ENCODE results near the gene GLB1L3.
A peak's percentile ranks its signal among the peaks of the same experiment; 100 is the strongest.
"Not testable (repeated sequence)": the region's sequence is repeated elsewhere in the genome, so short reads cannot be mapped to it uniquely, and the experiment has no call there.

GLB1L3 gene

DNA sequence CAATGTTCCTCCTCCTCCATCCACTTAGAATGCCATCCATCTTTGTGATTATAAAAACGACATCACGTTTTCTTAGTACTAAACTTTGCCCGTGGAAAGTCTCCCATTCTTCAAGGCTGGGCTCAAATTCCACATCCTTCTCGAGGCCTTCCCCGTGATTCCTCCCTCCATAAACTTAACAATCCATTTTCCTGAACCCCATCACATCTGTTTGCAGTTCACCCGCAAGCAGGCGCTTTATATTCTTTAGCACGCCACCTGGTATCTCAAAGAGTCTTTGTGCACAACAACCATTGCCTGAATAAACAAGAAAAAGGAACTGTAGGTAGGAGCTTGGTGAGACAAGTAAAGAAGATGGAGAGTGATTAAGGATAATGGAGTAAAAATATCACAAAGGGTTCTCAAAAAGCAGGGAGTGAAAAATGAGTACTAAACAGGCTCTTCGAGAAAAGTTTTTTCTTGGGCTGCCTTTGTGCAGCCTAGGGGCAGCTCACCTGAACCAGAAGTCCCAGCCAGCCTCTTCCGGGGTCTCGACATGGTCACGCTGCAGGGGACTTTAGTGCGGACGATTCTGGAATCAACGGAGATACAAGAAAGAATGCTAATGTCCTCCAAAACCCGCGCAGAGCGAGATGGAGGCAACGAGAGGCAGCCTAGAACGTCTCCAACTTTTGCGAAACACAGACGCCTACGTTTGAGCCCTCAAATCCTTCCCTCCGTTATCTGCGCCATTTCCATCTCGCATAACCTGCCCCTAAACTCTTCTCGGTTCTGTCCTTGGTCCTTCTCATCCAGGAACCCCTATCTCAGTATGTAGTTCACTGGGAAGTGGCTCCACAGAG, 23.6 kb upstream of the GLB1L3 start:
- no peak for DNase-seq (ENCODE audit: low spot score)

DNA sequence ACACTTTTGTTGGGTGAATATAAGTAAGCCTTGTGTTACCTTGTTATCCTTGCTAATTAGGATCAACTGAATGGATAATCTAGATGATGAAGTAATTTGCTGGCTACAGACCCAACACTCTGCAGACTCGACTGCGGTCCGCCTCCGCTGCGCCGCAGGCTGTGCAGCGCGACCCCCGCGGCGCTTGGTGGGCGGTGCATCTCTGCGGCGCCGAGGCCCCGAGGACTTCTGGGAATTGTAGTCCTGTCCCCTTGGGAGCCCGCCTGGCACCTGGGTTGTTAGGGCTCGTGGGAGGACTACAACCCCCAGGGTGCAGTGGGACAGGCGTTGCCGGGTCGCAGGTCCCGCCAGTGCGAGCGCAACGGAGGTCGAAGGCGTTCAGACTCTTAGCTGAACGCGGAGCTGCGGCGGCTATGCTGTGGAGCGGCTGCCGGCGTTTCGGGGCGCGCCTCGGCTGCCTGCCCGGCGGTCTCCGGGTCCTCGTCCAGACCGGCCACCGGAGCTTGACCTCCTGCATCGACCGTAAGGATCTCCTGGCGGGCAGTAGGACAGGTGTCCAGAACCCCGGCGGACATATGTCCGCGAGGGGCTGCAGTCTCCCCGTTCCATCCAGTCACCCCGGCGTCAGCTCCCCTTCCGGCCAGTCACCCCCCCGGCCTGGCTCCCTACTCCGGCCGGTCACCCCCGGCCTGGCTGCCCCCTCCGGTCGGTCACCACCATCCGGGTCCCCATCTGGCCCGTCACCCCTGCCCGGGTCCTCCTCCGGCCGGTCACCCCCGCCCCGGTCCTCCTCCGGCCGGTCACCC, 22.8 kb upstream of the GLB1L3 start, which contains the start of the genes ACAD8 and THYN1:
Gene ACAD8, plus strand, starts transcription at position 381 of the 806 bp plus-strand sequence. Its CDS starts 33 bp downstream, at position 414.
Gene THYN1, minus strand, starts transcription at position 165 of the 806 bp plus-strand sequence. CDS start 470 bp downstream, outside the sequence.
- DNase-seq (ENCODE audit: low spot score) = peak; percentile 96

DNA sequence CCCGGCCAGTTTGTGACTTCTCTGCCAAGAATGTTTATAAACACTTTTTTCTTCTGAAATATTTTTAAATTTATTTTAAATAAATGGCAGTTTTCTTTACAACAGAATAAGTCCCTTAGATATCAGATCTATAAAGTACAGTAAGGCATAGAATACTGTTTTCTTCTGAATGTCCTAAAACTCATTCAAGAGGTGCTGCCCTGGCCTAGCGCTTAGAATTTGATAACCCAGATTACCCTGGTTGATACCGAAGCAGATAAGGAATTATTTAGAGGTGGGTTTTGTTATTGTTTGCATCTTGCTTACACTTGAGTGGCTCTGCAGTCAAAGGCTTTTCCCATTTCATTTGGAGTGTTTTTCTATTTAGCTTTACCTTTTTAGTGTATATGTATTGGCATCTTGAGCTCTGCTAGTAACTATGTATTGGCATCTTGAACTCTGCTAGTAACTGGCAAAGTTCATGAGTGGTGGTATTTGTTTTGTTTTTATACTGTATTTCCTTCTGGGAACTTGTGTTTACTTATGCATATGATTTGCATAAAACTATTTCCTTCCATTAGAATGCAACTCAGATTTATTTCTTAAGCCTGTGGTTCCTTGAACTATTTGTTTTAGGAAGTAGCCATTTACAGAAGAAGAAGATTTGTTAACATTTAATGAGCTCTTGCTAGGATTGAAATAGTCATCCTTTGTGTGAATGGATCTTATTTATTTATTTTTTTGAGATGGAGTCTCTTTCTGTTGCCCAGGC, 21.6 kb upstream of the GLB1L3 start:
- DNase-seq (ENCODE audit: low spot score) = no peak

DNA sequence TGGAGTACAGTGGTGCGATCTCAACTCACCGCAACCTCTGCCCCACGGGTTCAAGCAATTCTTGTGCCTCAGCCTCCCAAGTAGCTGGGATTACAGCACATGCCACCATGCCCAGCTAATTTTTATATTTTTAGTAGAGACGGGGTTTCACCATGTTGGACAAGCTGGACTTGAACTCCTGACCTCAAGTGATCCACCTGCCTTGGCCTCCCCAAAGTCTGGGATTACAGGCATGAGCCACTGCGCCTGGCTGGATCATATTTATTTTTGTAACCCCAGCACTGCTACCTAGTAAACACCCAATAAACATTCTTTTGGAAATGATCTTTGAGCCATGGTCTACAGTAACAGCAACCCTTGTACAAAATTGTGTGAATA, 21.0 kb upstream of the GLB1L3 start:
- not testable (repeated sequence) for DNase-seq (ENCODE audit: low spot score)

DNA sequence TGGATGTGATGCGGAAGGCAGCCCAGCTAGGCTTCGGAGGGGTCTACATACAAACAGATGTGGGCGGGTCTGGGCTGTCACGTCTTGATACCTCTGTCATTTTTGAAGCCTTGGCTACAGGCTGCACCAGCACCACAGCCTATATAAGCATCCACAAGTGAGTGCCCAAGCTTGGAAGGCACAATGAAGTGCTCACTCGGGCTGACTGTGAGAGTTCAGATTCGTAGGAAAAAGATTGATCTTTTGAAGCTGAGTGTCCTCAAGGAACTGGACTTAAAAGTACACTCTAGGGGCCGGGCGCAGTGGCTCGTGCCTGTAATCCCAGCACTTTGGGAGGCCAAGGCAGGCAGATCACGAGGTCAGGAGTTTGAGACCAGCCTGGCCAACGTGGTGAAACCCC, 19.1 kb upstream of the GLB1L3 start:
- no peak for DNase-seq (ENCODE audit: low spot score)

DNA sequence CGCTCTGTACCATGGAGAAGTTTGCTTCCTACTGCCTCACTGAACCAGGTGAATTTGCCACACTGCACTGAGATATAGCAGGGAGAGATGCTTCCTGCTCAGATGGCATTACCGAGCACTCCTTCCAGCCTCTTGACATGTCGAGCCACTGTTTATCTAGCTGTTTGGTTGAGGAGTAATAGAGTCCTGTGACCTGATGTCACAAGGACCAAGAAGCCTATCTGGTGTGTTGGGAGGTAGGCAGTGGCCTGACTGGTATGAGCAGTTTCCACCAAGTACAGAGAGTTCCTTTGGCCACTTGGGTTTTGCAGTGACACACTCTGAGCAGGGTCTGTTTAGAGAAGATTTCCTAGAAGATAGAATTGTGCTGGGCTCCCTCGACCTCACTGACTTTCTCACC, 17.6 kb upstream of the GLB1L3 start:
- no peak for DNase-seq (ENCODE audit: low spot score)

DNA sequence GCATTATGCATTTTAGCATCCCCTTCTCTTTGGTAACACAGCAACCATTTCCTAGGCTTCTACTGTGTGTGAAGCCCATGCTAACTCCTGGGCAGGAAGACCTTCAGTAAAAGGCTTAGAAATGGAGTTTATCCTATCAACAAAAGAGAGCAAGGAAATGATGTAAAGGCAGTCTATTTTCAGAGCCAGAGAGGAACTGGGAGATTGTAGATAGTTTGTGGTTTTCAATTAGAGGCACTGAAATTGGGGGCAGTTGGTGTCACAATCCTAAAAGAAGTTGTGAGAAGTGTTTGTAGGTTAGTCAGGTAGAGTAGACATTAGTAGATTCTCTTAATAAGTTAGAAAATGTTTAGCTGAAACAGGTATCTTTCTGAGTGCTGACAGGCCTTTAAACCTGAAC, 15.7 kb upstream of the GLB1L3 start:
- DNase-seq (ENCODE audit: low spot score) = no peak

DNA sequence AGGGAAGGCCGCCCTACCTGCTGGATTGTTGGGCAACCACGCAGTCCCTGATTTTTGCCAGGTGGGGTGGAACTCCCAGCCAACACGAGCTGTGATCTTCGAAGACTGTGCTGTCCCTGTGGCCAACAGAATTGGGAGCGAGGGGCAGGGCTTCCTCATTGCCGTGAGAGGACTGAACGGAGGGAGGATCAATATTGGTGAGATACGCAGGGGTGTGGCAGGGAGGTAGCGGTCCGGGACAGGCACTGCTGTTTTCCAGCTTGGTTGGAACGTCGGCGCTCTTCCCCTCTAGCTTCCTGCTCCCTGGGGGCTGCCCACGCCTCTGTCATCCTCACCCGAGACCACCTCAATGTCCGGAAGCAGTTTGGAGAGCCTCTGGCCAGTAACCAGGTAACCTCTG, 15.2 kb upstream of the GLB1L3 start:
- no peak for DNase-seq (ENCODE audit: low spot score)

DNA sequence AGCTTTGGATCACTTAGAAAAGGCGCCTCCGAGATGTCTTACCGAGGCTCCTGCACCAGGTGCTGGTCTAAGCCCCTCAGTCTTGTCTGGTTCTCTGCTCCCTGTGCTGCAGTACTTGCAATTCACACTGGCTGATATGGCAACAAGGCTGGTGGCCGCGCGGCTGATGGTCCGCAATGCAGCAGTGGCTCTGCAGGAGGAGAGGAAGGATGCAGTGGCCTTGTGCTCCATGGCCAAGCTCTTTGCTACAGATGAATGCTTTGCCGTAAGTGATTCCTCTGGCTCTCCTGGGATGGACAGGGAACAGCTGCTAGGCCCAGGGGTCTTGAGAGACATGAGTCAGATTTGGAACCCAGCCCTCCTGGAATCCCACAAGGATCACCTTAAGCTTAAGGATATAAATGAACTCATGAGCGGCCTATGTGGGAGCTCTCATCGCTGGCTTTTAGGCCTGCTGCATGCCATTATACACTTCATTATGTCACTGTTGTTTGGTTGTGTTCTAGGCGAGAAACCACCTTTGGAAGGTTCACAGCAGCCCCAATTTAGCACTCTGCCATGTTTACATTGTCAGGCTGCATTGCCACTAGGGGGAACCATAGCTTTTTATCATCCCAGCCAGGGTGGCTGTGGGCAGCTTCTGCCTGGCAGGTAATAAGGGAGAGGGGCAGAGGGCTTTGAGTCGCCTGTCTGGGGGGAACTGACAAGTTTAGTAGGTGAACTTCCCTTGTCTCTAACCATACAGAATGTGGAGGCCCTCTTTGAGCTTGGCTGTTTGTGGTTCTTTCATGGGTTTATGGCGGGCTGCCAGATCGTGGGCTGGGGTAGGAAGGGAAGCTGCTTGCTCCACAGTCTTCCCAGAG, 14.3 kb upstream of the GLB1L3 start:
- peak; percentile 20 for DNase-seq (ENCODE audit: low spot score)

DNA sequence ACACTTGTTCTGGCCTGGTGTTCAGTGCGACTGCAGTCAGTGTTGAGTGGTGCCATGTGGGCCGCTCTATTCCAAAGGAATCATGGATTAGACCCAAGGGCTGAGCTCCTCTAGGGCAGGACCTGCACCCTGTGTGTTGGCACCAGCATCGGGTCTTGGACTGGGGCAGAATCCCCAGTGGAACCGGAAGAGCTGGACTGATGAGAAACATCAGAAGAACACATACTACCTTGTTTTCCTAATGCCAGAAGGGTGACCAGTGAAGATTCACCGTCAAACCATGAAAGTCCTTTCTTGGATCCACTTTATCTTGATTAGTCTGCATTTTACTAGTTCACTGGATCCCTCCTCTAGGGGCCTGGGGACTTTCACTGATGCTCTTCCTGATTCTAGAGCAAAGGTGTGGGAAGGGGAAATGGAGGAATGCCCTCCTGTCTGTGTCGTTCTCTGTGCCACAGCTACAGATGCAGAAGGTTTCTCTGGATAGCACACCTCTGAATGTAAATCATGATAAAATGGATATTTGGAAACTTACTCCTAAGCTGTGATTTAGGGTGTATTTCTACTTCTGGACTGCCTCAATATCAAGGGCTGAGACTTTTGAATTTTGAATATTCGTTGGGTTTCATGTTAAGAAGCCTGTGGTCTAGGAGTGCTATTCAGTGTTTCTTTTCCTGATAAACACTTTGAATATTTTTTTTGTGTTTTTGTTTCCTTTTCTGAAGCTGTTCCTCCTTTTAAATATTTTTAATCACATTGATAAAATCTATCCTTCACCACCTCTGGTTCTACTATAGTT, 11.0 kb upstream of the GLB1L3 start:
- no peak for DNase-seq (ENCODE audit: low spot score)

DNA sequence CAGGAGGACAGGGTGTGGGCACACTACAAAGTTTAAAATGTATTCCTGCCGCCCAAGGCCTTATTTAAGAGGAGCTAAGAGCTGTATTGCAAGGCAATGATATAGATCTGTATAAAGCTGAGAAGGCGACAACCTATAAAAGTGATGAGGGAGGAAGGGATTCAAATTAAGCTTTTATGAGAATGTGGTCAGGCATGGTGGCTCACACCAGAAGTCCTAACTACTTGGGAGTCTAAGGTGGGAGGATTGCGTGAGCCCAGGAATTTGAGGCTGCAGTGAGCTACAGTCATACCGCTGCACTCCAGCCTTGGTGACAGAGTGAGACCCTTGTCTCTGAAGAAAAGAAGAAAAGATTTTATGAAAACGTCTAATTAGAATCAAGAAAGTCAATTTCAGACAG, 9.7 kb upstream of the GLB1L3 start:
- no peak for DNase-seq (ENCODE audit: low spot score)

DNA sequence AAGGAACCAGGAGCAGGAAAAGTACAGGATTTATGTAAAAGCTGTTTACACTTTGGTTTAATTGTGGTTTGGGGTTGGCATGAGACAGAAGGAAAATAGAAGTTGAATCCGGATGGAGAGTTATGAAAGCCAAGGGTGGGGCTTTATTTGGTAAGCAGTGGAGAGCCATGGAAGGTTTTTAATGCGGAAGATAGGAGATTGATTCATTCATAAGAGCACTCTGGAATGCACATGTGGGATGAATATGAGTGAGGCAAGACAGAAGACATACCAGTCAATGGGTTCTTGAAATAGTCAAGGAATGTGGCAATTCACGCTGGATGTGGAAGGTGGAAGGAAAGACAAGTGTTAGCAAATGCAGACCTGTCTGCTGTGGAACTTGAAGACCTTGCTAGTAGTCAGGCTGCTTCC, 9.3 kb upstream of the GLB1L3 start:
- no peak for DNase-seq (ENCODE audit: low spot score)

DNA sequence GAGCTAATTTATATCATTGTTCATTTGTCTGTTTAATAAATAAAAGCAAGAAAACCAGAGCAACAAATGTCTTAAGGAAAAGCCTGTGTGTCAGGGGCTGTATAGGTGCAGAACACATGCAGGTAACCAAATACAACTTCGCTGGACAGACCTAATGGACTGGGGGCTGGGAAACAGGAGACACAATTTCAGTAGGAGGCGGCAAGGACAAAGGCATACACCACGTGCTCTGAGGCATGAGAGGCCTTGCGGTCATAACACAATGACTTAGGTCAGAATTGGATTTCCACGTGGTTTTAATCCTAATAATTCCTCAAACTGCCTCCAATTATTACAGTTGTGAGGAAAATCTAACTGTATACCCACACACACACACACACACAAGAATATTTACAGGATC, 8.7 kb upstream of the GLB1L3 start:
- no peak for DNase-seq (ENCODE audit: low spot score)

DNA sequence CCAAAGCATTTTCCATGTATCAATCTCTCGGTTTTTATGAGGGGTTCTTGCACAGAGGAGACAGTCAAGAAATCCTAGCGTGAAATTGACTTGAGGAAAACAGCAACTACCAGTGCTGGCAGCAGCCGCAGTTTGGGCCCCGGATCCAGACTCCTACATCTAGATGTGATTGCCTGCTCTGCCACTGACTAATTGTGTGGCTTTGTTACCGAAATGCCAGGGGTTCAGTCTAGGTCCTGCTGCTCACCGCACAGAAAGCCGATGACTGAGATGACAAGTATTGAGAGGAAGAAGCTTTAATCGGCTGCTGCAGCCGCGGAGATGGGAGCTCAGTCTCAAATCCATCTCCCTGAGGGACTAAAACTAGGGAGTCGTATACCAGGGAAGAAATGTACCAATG, 8.2 kb upstream of the GLB1L3 start:
- DNase-seq (ENCODE audit: low spot score) = no peak

DNA sequence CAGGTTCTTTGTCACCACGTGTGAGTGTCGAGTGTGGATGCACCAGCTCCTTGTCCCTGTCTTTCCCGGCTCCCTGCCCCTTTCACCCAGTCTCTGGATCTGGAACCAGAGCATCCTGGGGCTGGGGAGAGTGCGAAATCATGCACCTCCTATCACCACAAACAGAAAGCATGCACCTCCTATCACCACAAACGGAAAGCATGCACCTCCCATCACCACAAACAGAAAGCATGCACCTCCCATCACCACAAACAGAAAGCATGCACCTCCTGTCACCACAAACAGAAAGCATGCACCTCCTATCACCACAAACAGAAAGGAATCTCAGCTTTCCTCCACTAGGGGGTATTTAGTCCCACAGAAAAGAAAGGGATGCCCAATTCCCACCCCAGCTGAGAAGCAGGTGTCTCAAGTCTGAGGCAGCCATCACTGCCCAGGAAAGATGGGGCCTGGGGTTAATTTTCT, 5.9 kb upstream of the GLB1L3 start:
- no peak for DNase-seq (ENCODE audit: low spot score)

DNA sequence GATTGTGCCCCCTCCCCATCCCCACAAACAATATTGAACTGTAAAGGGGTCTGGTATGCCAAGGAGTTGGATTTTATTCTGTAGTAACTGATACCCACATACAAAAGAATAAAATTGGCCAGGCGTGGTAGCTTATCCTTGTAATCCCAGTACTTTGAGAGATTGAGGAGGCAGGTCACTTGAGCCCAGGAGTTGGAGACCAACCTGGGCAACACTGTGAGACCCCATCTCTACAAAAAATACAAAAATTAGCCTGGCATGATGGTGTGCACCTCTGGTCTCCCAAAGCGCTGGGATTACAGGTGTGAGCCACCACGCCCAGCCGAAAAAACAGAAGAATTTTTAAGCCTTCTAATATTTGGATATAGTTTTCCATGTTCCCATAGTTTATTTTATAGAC, 4.2 kb upstream of the GLB1L3 start:
- DNase-seq (ENCODE audit: low spot score) = no peak

DNA sequence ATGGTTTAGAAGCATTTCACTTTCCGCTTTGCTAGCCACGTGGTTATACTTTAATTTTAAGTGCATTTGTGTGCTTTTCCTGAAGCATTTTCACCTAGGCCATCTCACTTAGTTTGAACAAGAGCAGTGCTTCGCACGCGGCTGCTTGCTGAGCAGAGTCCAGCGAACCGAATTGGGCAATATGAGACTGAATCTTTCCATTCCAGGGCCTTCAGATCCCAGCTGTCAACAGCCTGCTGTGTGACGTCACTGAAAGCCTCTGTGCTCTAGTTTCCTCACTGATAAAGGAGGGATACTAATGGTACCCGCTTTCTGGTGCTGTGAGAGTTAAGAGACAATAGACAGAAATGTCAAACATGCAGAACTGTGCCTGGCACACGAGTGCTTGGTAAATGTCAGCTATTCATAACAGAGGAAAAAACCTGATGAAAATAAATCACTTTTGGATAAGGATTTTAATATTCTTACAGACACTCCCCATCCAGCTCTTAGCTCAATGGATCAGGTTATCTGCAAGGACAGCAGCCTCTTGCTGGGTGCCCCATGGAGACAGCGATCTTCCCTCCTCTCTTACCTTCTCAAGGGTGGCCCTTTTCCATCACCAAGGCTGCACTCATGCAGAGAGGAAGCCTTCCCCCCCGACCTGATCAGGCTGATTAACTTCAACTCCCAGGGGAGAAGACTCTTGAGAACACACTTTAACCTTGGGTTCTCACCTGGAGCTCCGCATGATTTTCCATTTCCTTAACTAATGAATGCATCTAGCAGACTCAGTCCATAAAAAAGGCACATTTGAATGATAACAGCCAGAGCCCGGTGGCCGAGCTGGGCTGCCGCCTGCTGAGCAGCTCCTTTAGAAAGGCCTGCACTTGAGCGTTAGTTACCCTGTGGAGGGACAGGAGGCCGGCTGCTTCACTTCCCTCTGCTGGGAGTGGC, 3.5 kb upstream of the GLB1L3 start:
- no peak for DNase-seq (ENCODE audit: low spot score)

DNA sequence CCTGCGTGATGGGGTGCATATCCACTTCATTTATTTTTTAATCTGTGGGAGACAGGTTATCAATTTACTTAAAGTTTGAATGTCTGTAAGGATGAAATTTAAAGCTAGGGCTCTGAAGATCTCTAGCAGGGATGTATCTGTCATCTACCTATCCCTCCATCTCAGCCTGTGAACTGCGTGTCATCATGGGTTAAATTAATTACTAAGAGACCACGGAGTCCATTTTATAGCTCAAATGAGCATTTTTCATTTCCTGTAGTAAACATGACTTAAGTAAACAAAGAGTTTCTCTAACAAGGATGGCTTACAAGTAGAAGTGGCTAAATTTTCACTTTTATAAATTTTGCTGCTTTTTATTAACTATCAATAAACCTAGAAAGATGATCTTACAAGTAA, 2.9 kb upstream of the GLB1L3 start:
- DNase-seq (ENCODE audit: low spot score) = no peak

DNA sequence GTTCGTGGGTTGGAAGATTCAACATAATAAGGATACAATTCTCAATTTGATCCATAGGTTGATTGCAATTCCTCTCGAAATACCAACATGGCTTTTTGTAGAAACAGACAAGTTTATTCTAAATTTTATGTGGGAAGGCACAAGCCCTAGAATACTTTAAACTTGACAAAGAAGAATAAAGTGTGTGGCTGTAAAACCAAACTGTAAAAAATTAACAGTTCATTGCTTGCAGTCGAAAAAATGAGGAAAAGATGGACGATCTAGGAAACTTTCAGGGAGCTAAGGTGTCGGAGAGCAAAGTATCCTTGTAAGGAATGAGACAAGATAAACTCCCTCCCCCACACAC, 1.0 kb upstream of the GLB1L3 start:
- no peak for DNase-seq (ENCODE audit: low spot score)
